AG04450 (cell line): ENCODE measurements around the gene HMGCS1. TPM values are rescaled to one million over a fixed set of nuclear protein-coding genes. Genes with fewer than 3 reads are reported as not detected.

Experiments used
- CTCF ChIA-PET: fragments of 300-600, 350-600 bp; formaldehyde crosslinking; extraction: SDS; loops from one replicate; lab custom pipeline; 2022; ENCODE audit warnings: antibody characterized with exemption, inconsistent platforms; lab: Charles Lee
- POLR2A ChIA-PET: fragments of 350-600 bp; formaldehyde crosslinking; extraction: SDS; loops from one replicate; lab custom pipeline; 2021; ENCODE audit warnings: antibody characterized with exemption, inconsistent platforms; lab: Yijun Ruan, JAX
- DNase-seq: peaks from one replicate; pipeline ENCODE4 v3.0.0-alpha.2; 2011; ENCODE audit warnings: low read depth, low spot score
- H3K27ac ChIP-seq: one replicate; pipeline ENCODE4 v1.5.1; 2012; ENCODE audit warnings: low read depth, low read length, control low read depth
- H3K27me3 ChIP-seq: one replicate; pipeline ENCODE4 v1.6.0; 2012; ENCODE audit warnings: low read length; ENCODE audit not compliant: control insufficient read depth, insufficient read depth
- H3K4me3 ChIP-seq: 2 replicates; pipeline ENCODE4 v1.5.1; 2011; ENCODE audit warnings: mild to moderate bottlenecking, low read depth, low read length, control low read depth
- H3K9me3 ChIP-seq: 2 replicates; pipeline ENCODE4 v1.5.1; 2012; ENCODE audit warnings: low read length; ENCODE audit not compliant: control insufficient read depth, insufficient read depth
- CTCF ChIP-seq: IDR thresholded peaks from 2 replicates; pipeline ENCODE4 v1.5.1; 2011; ENCODE audit warnings: low read depth, low read length, control low read depth, inconsistent platforms
- polyA minus RNA-seq: library from RNA; depleted of rRNA, polyadenylated mRNA; stranded (reverse); fragments of >200 nt; gene quantifications from 2 replicates; pipeline ENCODE4 v1.2.3, GENCODE V29; 2011; rRNA and poly(A)+ RNA removed
- polyA plus RNA-seq: library from polyadenylated mRNA; depleted of rRNA; stranded (reverse); fragments of >200 nt; gene quantifications from 2 replicates; pipeline ENCODE4 v1.2.3, GENCODE V29; 2011; rRNA removed

Gene HMGCS1
- polyA plus RNA-seq (26.5 and 31.1 TPM in 2 replicates), polyA minus RNA-seq (23.9 and 24.7 TPM in 2 replicates)

GRCh38 chr5:43313035-43313853 is at the start of gene HMGCS1:
Gene HMGCS1 (minus strand): TSS chr5:43313412. CDS start chr5:43298965, 14,447 bp downstream.
- ChIA-PET POLR2A (interaction anchor here (0.7 to 2.3 kb wide), 9 partner anchors 13 to 362 kb away, joined by 3 to 17 read pairs (median 4); partner anchors contain the start of genes C5orf34, TMEM267 and ZNF131), CTCF (interaction anchor here (0.7 to 2.4 kb wide), 4 partner anchors 207 to 641 kb away, joined by 3 to 10 read pairs (median 4); no protein-coding TSS in a partner anchor)
- H3K9me3 ChIP-seq, result peaks cover 3% of the 10 kb centered on the region; the same call in 1 of the 2 replicates
- H3K27me3 ChIP-seq, result peaks cover 3% of the 10 kb centered on the region
- peak; percentile 99 for DNase-seq
- peak within 1 kb of the TSS; percentile 91 for H3K27ac ChIP-seq
- peak within 1 kb of the TSS; percentile 98 for H3K4me3 ChIP-seq
- TF ChIP-seq CTCF, result peak; percentile 8; the same call in 1 of the 2 replicates

DNA sequence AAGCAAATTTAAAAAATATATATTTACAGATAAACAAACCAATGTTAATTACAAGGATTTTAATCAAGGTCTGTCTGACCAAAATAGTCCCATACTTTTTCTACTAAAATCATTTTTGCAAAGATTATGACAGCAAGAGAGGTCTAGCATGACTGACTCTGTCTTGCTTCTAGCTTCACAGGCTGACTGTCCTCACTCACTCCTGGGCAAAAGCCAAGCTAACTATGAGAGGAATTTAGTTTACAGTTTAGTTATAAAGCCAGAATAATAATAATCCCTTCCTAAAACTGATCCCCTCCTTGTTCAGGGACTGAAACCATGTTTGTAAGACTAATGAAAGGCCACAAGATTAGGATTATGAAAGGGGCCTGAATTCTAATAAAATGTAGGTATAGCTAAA is 45.5 kb upstream of the HMGCS1 start:
- Histone ChIP-seq H3K9me3 (peaks cover 3% of the 10 kb centered on the region; the same call in 1 of the 2 replicates), H3K27ac (no peak overlapping the region), H3K4me3 (no peak overlapping the region), H3K27me3 (peaks cover 2% of the 10 kb centered on the region)
- ChIA-PET POLR2A (no interaction called here), CTCF (no interaction called here)
- no peak for TF ChIP-seq CTCF
- DNase-seq, result no peak

DNA sequence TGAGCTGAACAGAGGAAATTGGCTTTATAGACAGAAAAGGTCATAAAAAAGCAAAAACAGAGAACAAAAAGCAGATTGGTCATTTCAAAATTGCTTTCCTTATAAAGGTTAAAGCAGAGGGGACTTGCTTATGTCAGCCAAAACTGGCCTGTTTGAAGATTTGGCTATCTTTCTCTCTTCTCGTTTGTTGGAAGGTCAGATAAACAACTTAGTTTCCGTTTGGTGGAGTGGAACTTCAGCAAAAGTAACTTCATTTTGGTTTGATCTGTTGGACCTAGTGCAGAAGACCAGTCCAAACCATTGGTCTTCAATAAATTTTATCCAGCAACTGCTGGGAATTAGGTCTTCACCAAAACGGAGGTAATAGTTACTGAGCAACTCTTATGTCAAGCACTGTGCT is 45.1 kb upstream of the HMGCS1 start:
- H3K9me3 ChIP-seq, result peaks cover 3% of the 10 kb centered on the region; the same call in 1 of the 2 replicates
- TF ChIP-seq CTCF, result no peak
- POLR2A ChIA-PET, result no interaction called here
- peaks cover 2% of the 10 kb centered on the region for H3K27me3 ChIP-seq
- CTCF ChIA-PET, result no interaction called here
- no peak overlapping the region for H3K27ac ChIP-seq
- no peak for DNase-seq
- H3K4me3 ChIP-seq, result no peak overlapping the region

GRCh38 chr5:43357878-43358281 is 44.7 kb upstream of the HMGCS1 start:
- Histone ChIP-seq H3K4me3 (no peak overlapping the region), H3K27ac (no peak overlapping the region), H3K9me3 (peaks cover 3% of the 10 kb centered on the region; the same call in 1 of the 2 replicates), H3K27me3 (peaks cover 2% of the 10 kb centered on the region)
- no peak for DNase-seq
- TF ChIP-seq CTCF, result no peak
- ChIA-PET CTCF (interaction anchor here (1.2 kb wide), 1 partner anchor 446 kb away, joined by 3 read pairs; no protein-coding TSS in a partner anchor), POLR2A (no interaction called here)

DNA sequence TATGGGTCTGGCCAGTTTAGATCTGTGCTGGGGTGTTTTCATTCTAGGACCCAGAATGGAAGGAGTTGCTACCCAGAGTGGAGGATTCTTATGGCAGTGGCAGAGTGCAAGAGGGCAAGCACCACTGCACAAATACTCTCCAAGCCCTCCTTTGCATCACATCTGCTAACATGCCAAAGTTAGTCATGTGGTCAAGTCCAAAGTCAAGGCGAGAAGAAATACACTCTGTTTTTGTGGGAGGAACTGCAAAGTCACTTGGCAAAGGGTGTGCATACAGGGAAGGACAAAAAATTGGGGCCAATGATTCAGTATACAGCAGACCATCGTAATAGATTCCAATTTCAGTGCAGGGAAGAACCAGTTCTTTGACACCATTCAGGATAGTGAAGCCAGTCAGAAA is 43.9 kb upstream of the HMGCS1 start:
- H3K27me3 ChIP-seq, result peaks cover 2% of the 10 kb centered on the region
- no peak for TF ChIP-seq CTCF
- peaks cover 3% of the 10 kb centered on the region; the same call in 1 of the 2 replicates for H3K9me3 ChIP-seq
- H3K27ac ChIP-seq, result no peak overlapping the region
- DNase-seq, result no peak
- ChIA-PET CTCF (interaction anchor here (1.2 kb wide), 1 partner anchor 446 kb away, joined by 3 read pairs; no protein-coding TSS in a partner anchor), POLR2A (no interaction called here)
- no peak overlapping the region for H3K4me3 ChIP-seq
